Ascending aorta (tissue), 2 donors: ENCODE measurements around the gene MUSK. TPM values are rescaled to one million over a fixed set of nuclear protein-coding genes. Genes with fewer than 3 reads are reported as not detected.

ENCODE experiments used
- DNase-seq, 2 donors: peaks; one replicate each; pipeline ENCODE4 v3.0.0-alpha.2; 2019; ENCODE audit warnings: low spot score in 2 of 2
- H3K27ac ChIP-seq, 2 donors: fragments of 200-600 bp; sonication (generic); one replicate each; pipeline ENCODE4 v1.5.1; 2016 to 2017; ENCODE audit warnings: mild to moderate bottlenecking in 1 of 2
- H3K27me3 ChIP-seq: fragments of 200-600 bp; sonication (generic); one replicate; pipeline ENCODE4 v1.5.1; 2017
- H3K36me3 ChIP-seq, 2 donors: fragments of 200-600 bp; sonication (generic); one replicate each; pipeline ENCODE4 v1.5.1; 2016
- H3K4me1 ChIP-seq, 2 donors: fragments of 200-600 bp; sonication (generic); one replicate each; pipeline ENCODE4 v1.5.1; 2016 to 2017; ENCODE audit warnings: mild to moderate bottlenecking in 1 of 2
- H3K4me3 ChIP-seq, 2 donors: fragments of 200-600 bp; sonication (generic); one replicate each; pipeline ENCODE4 v1.5.1; 2016 to 2017; ENCODE audit warnings: mild to moderate bottlenecking in 1 of 2
- H3K9me3 ChIP-seq, 2 donors: fragments of 200-600 bp; sonication (generic); one replicate each; pipeline ENCODE4 v1.5.1; 2016
- intact Hi-C: fragments of 100-400 bp; cut with DNase I; formaldehyde crosslinking; loops from one replicate; pipeline ENCODE4 v1.15.1; 2023
- total RNA-seq: library from RNA; depleted of rRNA; stranded (reverse); fragments of >200 nt; gene quantifications from one replicate; pipeline ENCODE4 v1.1.0, GENCODE V29; 2016
- TF ChIP-seq, protein P1 (sequence below), 3 experiments: fragments of 200-600 bp in 2 of 3; fragments of 450-650 bp in 1 of 3; sonication (generic) in 2 of 3; IDR thresholded peaks; one replicate each; pipeline ENCODE4 v1.5.1; 2016 to 2019; ENCODE audit warnings: antibody characterized with exemption in 3 of 3, mild to moderate bottlenecking in 1 of 3, moderate library complexity in 1 of 3

MUSK gene
- total RNA-seq, 1 donor from 2014 or later: not detected

DNA sequence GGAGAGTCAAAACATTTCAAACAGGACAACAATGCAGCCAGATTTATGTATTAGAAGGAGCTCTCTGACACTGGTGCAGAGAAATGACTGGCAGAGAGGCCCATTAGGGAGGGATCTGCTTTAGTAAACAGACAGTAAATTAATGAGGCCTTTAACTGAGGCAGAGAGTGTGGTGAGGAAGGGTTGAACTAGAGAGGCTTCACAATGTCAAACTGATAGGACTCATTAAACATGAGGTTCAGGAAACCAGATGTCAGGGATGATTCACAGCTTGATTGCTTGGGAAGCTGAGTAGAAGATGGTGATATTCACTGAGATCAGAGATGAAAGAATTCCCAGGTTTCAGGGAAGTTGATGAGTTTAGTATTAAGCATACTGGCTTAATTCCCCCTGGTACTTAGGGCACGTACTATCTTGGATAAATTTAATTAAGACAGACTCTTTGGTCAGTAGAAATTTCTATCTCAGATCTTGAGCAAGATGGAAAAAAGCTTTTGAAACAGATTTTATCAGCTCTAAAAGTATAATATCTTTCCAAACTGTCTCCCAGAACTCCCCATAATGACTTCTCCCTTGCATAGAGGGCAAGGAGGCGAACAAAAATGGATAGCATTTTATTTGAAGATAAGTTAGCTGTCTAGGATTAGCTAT, 8.6 kb upstream of the MUSK start:
- H3K27ac ChIP-seq: no peak overlapping the region
- H3K36me3 ChIP-seq: no peaks in the 10 kb centered on the region
- intact Hi-C loops: loop anchor here (5.0 kb wide), 2 partner anchors 82 to 277 kb away; no protein-coding TSS in a partner anchor
- H3K4me3 ChIP-seq: no peak overlapping the region
- peaks cover 0 to 6% of the 10 kb centered on the region in 2 donors for H3K4me1 ChIP-seq
- no peaks in the 10 kb centered on the region for H3K27me3 ChIP-seq
- no peaks in the 10 kb centered on the region for H3K9me3 ChIP-seq
- TF ChIP-seq, protein P1, sequence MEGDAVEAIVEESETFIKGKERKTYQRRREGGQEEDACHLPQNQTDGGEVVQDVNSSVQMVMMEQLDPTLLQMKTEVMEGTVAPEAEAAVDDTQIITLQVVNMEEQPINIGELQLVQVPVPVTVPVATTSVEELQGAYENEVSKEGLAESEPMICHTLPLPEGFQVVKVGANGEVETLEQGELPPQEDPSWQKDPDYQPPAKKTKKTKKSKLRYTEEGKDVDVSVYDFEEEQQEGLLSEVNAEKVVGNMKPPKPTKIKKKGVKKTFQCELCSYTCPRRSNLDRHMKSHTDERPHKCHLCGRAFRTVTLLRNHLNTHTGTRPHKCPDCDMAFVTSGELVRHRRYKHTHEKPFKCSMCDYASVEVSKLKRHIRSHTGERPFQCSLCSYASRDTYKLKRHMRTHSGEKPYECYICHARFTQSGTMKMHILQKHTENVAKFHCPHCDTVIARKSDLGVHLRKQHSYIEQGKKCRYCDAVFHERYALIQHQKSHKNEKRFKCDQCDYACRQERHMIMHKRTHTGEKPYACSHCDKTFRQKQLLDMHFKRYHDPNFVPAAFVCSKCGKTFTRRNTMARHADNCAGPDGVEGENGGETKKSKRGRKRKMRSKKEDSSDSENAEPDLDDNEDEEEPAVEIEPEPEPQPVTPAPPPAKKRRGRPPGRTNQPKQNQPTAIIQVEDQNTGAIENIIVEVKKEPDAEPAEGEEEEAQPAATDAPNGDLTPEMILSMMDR (IDR thresholded peaks at IDR 0.05): no peak
- DNase-seq: no peak

DNA sequence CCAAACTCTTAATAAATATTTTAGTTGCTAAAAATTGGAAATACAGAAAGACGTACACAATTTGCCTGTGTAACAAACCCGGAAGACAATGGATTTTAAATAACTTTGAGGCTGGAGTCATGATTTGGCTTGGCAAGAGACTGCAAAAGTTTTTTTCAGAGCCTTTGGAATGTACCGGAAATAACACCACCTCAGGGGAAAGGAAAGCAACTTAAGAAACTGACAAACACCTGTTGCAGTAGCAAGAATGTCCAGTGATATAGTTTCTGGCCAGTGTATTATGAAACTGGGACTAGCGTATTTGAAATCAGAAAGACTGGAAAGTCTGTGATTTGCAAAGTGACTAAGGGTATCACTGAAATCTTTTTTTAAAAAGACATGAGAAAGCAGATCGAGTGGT, 842 bp downstream of the MUSK start:
- Histone ChIP-seq H3K4me3 (no peak overlapping the region), H3K4me1 (peaks cover 0 to 4% of the 10 kb centered on the region in 2 donors), H3K9me3 (no peaks in the 10 kb centered on the region), H3K27ac (no peak overlapping the region), H3K36me3 (no peaks in the 10 kb centered on the region), H3K27me3 (no peaks in the 10 kb centered on the region)
- intact Hi-C loops: no loop called here
- DNase-seq: no peak
- TF ChIP-seq, protein P1 (IDR thresholded peaks at IDR 0.05): no peak

DNA sequence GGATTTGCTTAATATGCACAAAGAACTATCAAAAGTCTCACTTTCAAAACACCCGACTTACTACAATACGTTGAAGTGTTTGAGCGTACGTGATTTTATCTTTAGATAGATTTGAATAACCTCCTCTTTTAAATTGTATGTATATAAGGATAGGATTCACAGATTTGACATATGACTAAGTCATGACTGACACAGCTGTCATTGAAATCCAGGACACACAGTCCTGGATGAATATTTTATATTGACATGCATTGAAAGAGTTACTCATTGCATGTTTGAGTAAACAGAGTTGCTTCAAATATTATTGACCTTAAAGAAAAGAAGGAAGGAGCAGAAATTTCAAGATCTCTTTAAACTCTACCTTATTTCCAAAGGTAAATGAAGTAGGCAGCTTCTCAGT, 3.3 kb downstream of the MUSK start:
- TF ChIP-seq, protein P1 (IDR thresholded peaks at IDR 0.05): no peak
- intact Hi-C loops: no loop called here
- peaks cover 0 to 4% of the 10 kb centered on the region in 2 donors for H3K4me1 ChIP-seq
- H3K27ac ChIP-seq: no peak overlapping the region
- no peaks in the 10 kb centered on the region for H3K36me3 ChIP-seq
- H3K9me3 ChIP-seq: no peaks in the 10 kb centered on the region
- DNase-seq: no peak
- no peaks in the 10 kb centered on the region for H3K27me3 ChIP-seq
- H3K4me3 ChIP-seq: no peak overlapping the region

DNA sequence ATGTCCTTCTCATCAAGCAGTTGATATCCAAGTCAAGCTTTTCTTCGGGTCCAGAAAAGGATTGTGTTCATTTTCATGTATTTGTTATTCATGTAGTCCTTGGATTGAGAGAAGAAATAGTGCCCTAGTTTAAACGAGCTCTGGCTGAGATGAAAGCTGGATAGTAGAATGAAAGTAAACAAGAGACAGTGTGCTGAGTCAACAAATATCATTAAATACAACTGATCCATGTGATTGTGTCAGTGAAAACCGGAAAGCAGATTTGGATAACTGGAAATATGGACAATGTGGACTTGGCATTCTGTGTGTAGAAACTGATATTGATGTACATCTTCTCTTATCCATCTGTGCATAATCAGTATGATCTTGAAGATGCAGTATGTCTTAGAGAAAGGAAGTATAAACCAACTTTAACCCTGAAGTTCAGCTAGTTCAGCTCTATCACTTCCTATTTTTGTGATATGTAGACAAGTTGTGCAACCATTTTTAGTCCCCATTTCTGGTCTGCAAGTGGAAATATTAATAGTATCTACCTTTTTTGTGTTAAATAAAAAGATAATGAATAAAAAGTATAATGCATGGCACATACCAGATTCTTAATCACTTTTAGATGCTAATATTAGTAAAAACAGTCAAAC, 4.4 kb downstream of the MUSK start:
- H3K27me3 ChIP-seq: no peaks in the 10 kb centered on the region
- H3K9me3 ChIP-seq: no peaks in the 10 kb centered on the region
- H3K4me1 ChIP-seq: peaks cover 0 to 4% of the 10 kb centered on the region in 2 donors
- TF ChIP-seq, protein P1 (IDR thresholded peaks at IDR 0.05): no peak
- H3K36me3 ChIP-seq: no peaks in the 10 kb centered on the region
- DNase-seq: no peak
- no peak overlapping the region for H3K4me3 ChIP-seq
- intact Hi-C loops: no loop called here
- H3K27ac ChIP-seq: no peak overlapping the region

DNA sequence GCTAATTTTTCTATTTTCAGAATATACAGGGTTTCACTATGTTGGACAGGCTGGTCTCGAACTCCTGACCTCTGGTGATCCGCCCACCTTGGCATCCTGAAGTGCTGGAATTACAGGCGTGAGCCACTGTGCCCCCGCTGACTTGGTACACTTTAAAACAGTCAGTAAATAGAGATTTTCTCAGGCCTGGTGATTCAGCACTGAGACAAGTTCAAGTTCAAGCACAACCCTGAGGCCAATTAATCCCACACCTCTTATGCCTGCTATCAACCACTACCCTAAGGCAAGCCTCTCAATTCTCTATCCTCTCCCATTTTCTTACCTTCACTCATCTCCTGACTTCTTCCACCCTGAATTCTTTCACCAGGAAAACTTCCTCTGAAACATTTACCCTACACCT, 18.9 kb downstream of the MUSK start:
- no peaks in the 10 kb centered on the region for H3K27me3 ChIP-seq
- no peak overlapping the region for H3K4me3 ChIP-seq
- DNase-seq: no peak
- no peaks in the 10 kb centered on the region for H3K4me1 ChIP-seq
- TF ChIP-seq, protein P1 (IDR thresholded peaks at IDR 0.05): no peak
- intact Hi-C loops: no loop called here
- H3K36me3 ChIP-seq: no peaks in the 10 kb centered on the region
- no peaks in the 10 kb centered on the region for H3K9me3 ChIP-seq
- no peak overlapping the region for H3K27ac ChIP-seq
